Uterus (tissue), 4 donors: Measurements from ENCODE around the gene MIPOL1. TPM values are rescaled to one million over a fixed set of nuclear protein-coding genes. Genes with fewer than 3 reads are reported as not detected.

Experiments
- DNase-seq, 2 donors: peaks; one replicate each; pipeline ENCODE4 v3.0.0-alpha.2; 2019 to 2020
- H3K27ac ChIP-seq, 2 donors: fragments of 200-600 bp; sonication (generic); 1 replicate in 1 of 2; 2 replicates in 1 of 2; pipeline ENCODE4 v1.5.1; 2016 to 2018
- H3K27me3 ChIP-seq, 2 donors: fragments of 200-600 bp; sonication (generic); one replicate each; pipeline ENCODE4 v1.5.1; 2018 to 2019; ENCODE audit warnings: control low read depth in 1 of 2
- H3K36me3 ChIP-seq, 2 donors: fragments of 200-600 bp; sonication (generic); one replicate each; pipeline ENCODE4 v1.5.1; 2019; ENCODE audit warnings: control low read depth in 1 of 2
- H3K4me1 ChIP-seq, 2 donors: fragments of 200-600 bp; sonication (generic); one replicate each; pipeline ENCODE4 v1.5.1; 2018 to 2019; ENCODE audit warnings: control low read depth in 1 of 2
- H3K4me3 ChIP-seq, 2 donors: fragments of 200-600 bp; sonication (generic); 1 replicate in 1 of 2; 2 replicates in 1 of 2; pipeline ENCODE4 v1.5.1; 2018 to 2019; ENCODE audit warnings: mild to moderate bottlenecking in 1 of 2
- H3K9me3 ChIP-seq, 2 donors: fragments of 200-600 bp; sonication (generic); one replicate each; pipeline ENCODE4 v1.5.1; 2019; ENCODE audit warnings: control low read depth in 1 of 2
- POLR2A ChIP-seq, 2 donors: fragments of 450-650 bp; IDR thresholded peaks; one replicate each; pipeline ENCODE4 v1.6.1; 2016; ENCODE audit warnings: antibody characterized with exemption in 2 of 2, mild to moderate bottlenecking in 1 of 2, moderate library complexity in 1 of 2
- intact Hi-C: fragments of 100-400 bp; cut with DNase I; formaldehyde crosslinking; loops from one replicate; pipeline ENCODE4 v1.15.1; 2023; ENCODE audit warnings: low total_unique reads
- total RNA-seq, 4 donors: library from RNA; depleted of rRNA in 3 of 4; stranded (reverse); fragments of >200 nt in 3 of 4; gene quantifications; one replicate each; pipeline versions ENCODE4 v1.1.0 to v1.2.4, GENCODE V29; 2014 to 2023
- TF ChIP-seq, protein P1 (sequence below), 4 experiments: fragments of 200-600 bp in 2 of 4; fragments of 450-650 bp in 2 of 4; sonication (generic) in 2 of 4; IDR thresholded peaks; one replicate each; pipeline ENCODE4 v1.5.1; 2016 to 2019; ENCODE audit warnings: antibody characterized with exemption in 4 of 4, mild to moderate bottlenecking in 2 of 4, moderate library complexity in 1 of 4
- donor health status: DM: yes; HTN: yes; CAD: no.

The MIPOL1 gene
- total RNA-seq, 4 donors from 2014 or later: 22.8 to 52.1 (median 39.4) TPM

DNA sequence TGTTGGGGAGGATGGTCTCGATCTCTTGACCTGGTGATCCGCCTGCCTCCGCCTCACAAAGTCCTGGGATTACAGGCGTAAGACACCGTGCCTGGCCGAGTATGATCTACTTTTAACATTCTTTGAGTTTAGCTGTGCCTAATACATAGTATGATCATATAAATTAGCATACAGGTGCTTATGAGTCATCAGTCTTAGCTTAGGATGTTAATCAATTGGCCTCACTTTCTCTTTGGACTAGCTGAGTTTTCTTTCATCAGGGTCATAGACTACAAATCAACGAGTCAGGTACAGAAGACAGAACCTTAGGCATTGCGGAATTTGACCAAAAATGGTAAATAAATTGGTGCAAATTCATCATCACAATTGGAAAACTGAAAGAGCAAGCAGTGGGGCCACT lies 27.5 kb upstream of the MIPOL1 start:
- TF ChIP-seq POLR2A (IDR thresholded peaks at IDR 0.05): no peak
- TF ChIP-seq, protein P1, sequence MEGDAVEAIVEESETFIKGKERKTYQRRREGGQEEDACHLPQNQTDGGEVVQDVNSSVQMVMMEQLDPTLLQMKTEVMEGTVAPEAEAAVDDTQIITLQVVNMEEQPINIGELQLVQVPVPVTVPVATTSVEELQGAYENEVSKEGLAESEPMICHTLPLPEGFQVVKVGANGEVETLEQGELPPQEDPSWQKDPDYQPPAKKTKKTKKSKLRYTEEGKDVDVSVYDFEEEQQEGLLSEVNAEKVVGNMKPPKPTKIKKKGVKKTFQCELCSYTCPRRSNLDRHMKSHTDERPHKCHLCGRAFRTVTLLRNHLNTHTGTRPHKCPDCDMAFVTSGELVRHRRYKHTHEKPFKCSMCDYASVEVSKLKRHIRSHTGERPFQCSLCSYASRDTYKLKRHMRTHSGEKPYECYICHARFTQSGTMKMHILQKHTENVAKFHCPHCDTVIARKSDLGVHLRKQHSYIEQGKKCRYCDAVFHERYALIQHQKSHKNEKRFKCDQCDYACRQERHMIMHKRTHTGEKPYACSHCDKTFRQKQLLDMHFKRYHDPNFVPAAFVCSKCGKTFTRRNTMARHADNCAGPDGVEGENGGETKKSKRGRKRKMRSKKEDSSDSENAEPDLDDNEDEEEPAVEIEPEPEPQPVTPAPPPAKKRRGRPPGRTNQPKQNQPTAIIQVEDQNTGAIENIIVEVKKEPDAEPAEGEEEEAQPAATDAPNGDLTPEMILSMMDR (IDR thresholded peaks at IDR 0.05): no peak
- intact Hi-C loops: no loop called here
- DNase-seq: no peak
- no peaks in the 10 kb centered on the region for H3K27me3 ChIP-seq
- no peaks in the 10 kb centered on the region for H3K36me3 ChIP-seq
- no peak overlapping the region for H3K27ac ChIP-seq
- H3K4me3 ChIP-seq: no peak overlapping the region
- no peaks in the 10 kb centered on the region for H3K4me1 ChIP-seq
- H3K9me3 ChIP-seq: no peaks in the 10 kb centered on the region

DNA sequence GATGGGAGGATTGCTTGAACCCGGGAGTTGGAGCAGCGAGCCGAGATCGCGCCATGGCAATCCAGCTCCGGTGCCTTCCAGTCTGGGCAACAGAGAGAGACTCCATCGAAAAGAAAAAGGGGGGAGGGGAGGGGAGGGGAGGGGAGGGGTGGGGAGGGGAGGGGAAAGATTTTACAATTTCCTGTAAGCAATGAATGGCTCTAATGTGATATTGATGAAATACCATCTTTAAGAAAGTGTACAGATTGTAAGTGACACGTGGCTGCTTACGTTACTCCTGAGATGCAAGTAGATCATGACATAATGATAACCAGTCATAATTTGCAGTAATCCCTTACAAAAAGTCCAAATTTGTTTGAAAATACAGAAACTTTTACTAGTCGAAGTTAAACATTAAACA lies 26.7 kb upstream of the MIPOL1 start:
- no peak overlapping the region for H3K4me3 ChIP-seq
- no peaks in the 10 kb centered on the region for H3K27me3 ChIP-seq
- H3K9me3 ChIP-seq: no peaks in the 10 kb centered on the region
- H3K36me3 ChIP-seq: no peaks in the 10 kb centered on the region
- H3K27ac ChIP-seq: no peak overlapping the region
- intact Hi-C loops: no loop called here
- H3K4me1 ChIP-seq: no peaks in the 10 kb centered on the region
- no peak for TF ChIP-seq POLR2A (IDR thresholded peaks at IDR 0.05)
- TF ChIP-seq, protein P1 (IDR thresholded peaks at IDR 0.05): no peak
- no peak for DNase-seq

DNA sequence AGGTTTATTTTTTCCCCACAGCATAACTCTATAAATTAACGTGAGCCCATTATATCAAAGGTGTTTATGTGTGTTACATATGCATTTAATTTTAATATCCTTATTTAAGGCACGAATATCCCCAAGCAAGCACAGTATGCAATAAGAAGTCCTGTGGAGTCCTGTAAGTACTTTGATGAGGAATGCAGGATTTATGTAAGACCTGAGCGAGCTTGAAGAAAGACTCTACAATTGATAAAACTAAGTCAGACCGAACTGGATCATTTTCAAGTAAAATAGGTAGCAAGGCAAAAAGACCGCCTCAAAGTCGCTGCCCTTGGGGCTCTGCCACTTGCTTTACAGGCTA lies 26.1 kb upstream of the MIPOL1 start:
- no peaks in the 10 kb centered on the region for H3K9me3 ChIP-seq
- TF ChIP-seq POLR2A (IDR thresholded peaks at IDR 0.05): no peak
- no peaks in the 10 kb centered on the region for H3K4me1 ChIP-seq
- no peak for DNase-seq
- H3K36me3 ChIP-seq: no peaks in the 10 kb centered on the region
- peak overlapping the region; percentile 77 to 86 for H3K4me3 ChIP-seq
- peak overlapping the region; percentile 88 to 97 for H3K27ac ChIP-seq
- intact Hi-C loops: no loop called here
- no peaks in the 10 kb centered on the region for H3K27me3 ChIP-seq

DNA sequence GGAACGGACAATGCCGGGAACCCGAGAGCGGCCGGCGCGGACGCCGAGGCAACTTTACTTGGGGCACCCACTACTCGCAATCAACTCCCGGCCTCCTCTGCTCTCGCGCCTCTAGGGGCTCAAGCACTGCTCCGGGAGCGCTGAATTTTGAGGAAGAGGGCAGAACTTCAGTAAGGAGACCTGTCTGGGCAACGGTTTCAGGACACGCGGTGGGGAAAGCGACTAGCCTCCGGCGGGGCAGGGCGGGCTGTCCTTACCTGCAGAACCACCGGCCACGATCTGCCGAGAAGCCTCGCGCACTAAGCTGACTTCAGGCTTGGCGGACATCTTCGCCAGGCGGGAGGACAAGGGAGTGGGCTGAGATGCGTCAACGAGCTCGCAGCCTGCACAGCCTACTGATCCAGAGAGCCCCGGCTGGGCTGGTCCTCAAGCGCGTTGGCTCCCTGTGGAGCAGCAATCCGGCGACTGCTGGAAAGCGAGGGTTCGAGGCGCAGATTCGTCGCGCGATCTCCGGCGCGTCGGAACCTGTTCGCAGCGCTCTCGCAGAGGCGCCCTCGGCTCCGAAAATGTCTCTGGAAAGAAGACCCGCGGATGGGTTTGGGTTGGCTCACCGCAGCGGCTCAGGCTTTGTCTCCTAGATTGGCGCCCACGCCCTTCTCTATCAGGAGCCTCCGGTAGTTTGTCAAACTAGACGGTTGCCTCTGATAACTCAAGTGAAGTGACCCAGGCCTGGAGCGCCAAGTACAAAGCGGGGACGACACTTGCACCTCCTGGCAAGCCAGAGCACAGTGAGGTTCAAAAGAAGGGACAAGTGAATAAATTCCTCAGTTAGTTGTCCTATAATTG lies 25.5 kb upstream of the MIPOL1 start, which contains the start of gene SLC25A21:
Gene SLC25A21, minus strand, starts transcription at position 583 of the 846 bp plus-strand sequence.
- DNase-seq: peak; percentile 69 to 72
- peak within 1 kb of the TSS; percentile 77 to 86 for H3K4me3 ChIP-seq
- intact Hi-C loops: no loop called here
- no peaks in the 10 kb centered on the region for H3K4me1 ChIP-seq
- peak within 1 kb of the TSS; percentile 88 to 97 for H3K27ac ChIP-seq
- no peaks in the 10 kb centered on the region for H3K36me3 ChIP-seq
- no peaks in the 10 kb centered on the region for H3K9me3 ChIP-seq
- peak in 1 of 2 donors; percentile 48 for TF ChIP-seq POLR2A (IDR thresholded peaks at IDR 0.05)
- TF ChIP-seq, protein P1 (IDR thresholded peaks at IDR 0.05): peak in 2 of 4 experiments; percentile 19 to 28
- H3K27me3 ChIP-seq: no peaks in the 10 kb centered on the region

DNA sequence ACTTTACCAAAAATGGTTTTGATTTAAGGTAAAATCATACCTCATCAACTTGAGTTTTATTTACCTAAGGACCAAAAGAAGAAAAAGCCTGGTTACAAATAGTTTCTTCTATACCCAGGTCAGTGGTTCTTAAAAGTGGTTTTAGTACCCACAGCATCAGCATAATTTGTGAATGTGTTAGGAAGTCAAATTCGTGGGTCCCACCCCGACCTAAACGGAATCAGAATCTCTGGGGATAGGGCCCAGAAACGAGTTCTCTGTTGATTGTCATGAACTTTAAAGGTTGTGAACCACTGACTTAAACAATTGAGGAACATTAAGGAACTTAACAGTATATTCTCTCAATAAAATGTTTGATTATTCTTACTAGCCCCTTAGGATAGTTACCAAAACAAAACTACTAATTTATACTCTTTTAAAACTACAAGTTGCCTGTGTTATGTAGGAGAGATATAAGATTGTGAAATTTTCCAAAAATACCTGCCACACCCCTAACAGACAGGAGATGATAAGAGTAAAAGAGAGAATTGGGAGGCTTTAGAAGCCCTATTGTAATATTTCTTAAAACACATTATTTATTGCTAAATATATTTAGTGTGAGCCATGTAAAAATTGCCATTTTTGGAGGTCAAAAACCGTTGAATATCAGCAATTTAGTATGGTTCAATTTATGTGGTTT lies 24.7 kb upstream of the MIPOL1 start:
- no peaks in the 10 kb centered on the region for H3K9me3 ChIP-seq
- no peak for DNase-seq
- peak overlapping the region; percentile 77 to 86 for H3K4me3 ChIP-seq
- no peaks in the 10 kb centered on the region for H3K27me3 ChIP-seq
- H3K36me3 ChIP-seq: no peaks in the 10 kb centered on the region
- intact Hi-C loops: no loop called here
- peak overlapping the region; percentile 88 to 97 for H3K27ac ChIP-seq
- TF ChIP-seq, protein P1 (IDR thresholded peaks at IDR 0.05): no peak
- no peak for TF ChIP-seq POLR2A (IDR thresholded peaks at IDR 0.05)
- H3K4me1 ChIP-seq: no peaks in the 10 kb centered on the region
